ENCODE data around the gene TFF3. TPM values are rescaled to one million over a fixed set of nuclear protein-coding genes. Genes with fewer than 3 reads are reported as not detected.

The TFF3 gene
- polyA plus RNA-seq, 1 donor from 2014 or later, result not detected

- Histone ChIP-seq H3K36me3 (ENCODE audit: insufficient read depth, low read length) (no peaks in the 10 kb centered on the region), H3K27me3 (ENCODE audit: insufficient read depth, low read depth, low read length) (no peaks in the 10 kb centered on the region), H3K9me2 (ENCODE audit: insufficient read depth, low read length) (no peaks in the 10 kb centered on the region), H3K9ac (ENCODE audit: low read length) (no peak overlapping the region), H2AFZ (ENCODE audit: low read depth, low read length) (no peak overlapping the region), H4K20me1 (ENCODE audit: insufficient read depth) (no peaks in the 10 kb centered on the region), H3K9me3 (ENCODE audit: low read length) (no peaks in the 10 kb centered on the region), H3K79me2 (replicated peaks; ENCODE audit: insufficient read depth, low read length) (no peaks in the 10 kb centered on the region), H3K4me2 (ENCODE audit: low read length) (no peak overlapping the region), H3K4me3 (ENCODE audit: low read length) (no peak overlapping the region), H3F3A (ENCODE audit: insufficient read depth, low read length, poor library complexity, severe bottlenecking) (no peaks in the 10 kb centered on the region), H3K27ac (ENCODE audit: low read length) (no peak overlapping the region)
- TF ChIP-seq REST (IDR thresholded peaks at IDR 0.05; ENCODE audit: borderline replicate concordance), result no peak
- TF ChIP-seq SMC3 (conservative IDR thresholded peaks at IDR 0.05; ENCODE audit: poor library complexity), result no peak
- TF ChIP-seq EP300 (conservative IDR thresholded peaks at IDR 0.05; ENCODE audit: poor library complexity, severe bottlenecking), result no peak
- no peak for TF ChIP-seq POLR2AphosphoS5 (IDR thresholded peaks at IDR 0.05)
- no peak for TF ChIP-seq TAF1 (IDR thresholded peaks at IDR 0.05; ENCODE audit: low read depth)
- no peak for TF ChIP-seq CTCF (IDR thresholded peaks at IDR 0.05; ENCODE audit: poor library complexity, severe bottlenecking)
- no peak for TF ChIP-seq EZH2 (IDR thresholded peaks at IDR 0.05; ENCODE audit: borderline replicate concordance, insufficient read depth, low read length, poor library complexity, severe bottlenecking)
- no peak for TF ChIP-seq RAD21 (conservative IDR thresholded peaks at IDR 0.05)
- TF ChIP-seq MXI1 (conservative IDR thresholded peaks at IDR 0.05; ENCODE audit: poor library complexity, severe bottlenecking), result no peak
Observed at GRCh38 chr21:42305707-42306147, 9.5 kb downstream of the TFF3 start.

GRCh38 chr21:42304556-42305454, 10.4 kb downstream of the TFF3 start:
- Histone ChIP-seq H3K9ac (ENCODE audit: low read length) (no peak overlapping the region), H3F3A (ENCODE audit: insufficient read depth, low read length, poor library complexity, severe bottlenecking) (no peaks in the 10 kb centered on the region), H2AFZ (ENCODE audit: low read depth, low read length) (no peak overlapping the region), H3K27me3 (ENCODE audit: insufficient read depth, low read depth, low read length) (no peaks in the 10 kb centered on the region), H3K79me2 (replicated peaks; ENCODE audit: insufficient read depth, low read length) (no peaks in the 10 kb centered on the region), H3K4me2 (ENCODE audit: low read length) (no peak overlapping the region), H4K20me1 (ENCODE audit: insufficient read depth) (no peaks in the 10 kb centered on the region), H3K4me3 (ENCODE audit: low read length) (no peak overlapping the region), H3K9me2 (ENCODE audit: insufficient read depth, low read length) (no peaks in the 10 kb centered on the region), H3K27ac (ENCODE audit: low read length) (no peak overlapping the region), H3K9me3 (ENCODE audit: low read length) (no peaks in the 10 kb centered on the region), H3K36me3 (ENCODE audit: insufficient read depth, low read length) (no peaks in the 10 kb centered on the region)
- no peak for TF ChIP-seq REST (IDR thresholded peaks at IDR 0.05; ENCODE audit: borderline replicate concordance)
- no peak for TF ChIP-seq MXI1 (conservative IDR thresholded peaks at IDR 0.05; ENCODE audit: poor library complexity, severe bottlenecking)
- no peak for TF ChIP-seq EZH2 (IDR thresholded peaks at IDR 0.05; ENCODE audit: borderline replicate concordance, insufficient read depth, low read length, poor library complexity, severe bottlenecking)
- TF ChIP-seq SMC3 (conservative IDR thresholded peaks at IDR 0.05; ENCODE audit: poor library complexity), result no peak
- TF ChIP-seq EP300 (conservative IDR thresholded peaks at IDR 0.05; ENCODE audit: poor library complexity, severe bottlenecking), result no peak
- no peak for TF ChIP-seq CTCF (IDR thresholded peaks at IDR 0.05; ENCODE audit: poor library complexity, severe bottlenecking)
- no peak for TF ChIP-seq POLR2AphosphoS5 (IDR thresholded peaks at IDR 0.05)
- no peak for TF ChIP-seq RAD21 (conservative IDR thresholded peaks at IDR 0.05)
- no peak for TF ChIP-seq TAF1 (IDR thresholded peaks at IDR 0.05; ENCODE audit: low read depth)

Measured in neural cell (in vitro differentiated cells).